Pons (tissue), 1 donor: ENCODE results near the gene MUC6.

Source experiments
- DNase-seq: peaks from one replicate; pipeline ENCODE4 v3.0.0-alpha.2; 2016; ENCODE audit warnings: low spot score

Gene MUC6, protein sequence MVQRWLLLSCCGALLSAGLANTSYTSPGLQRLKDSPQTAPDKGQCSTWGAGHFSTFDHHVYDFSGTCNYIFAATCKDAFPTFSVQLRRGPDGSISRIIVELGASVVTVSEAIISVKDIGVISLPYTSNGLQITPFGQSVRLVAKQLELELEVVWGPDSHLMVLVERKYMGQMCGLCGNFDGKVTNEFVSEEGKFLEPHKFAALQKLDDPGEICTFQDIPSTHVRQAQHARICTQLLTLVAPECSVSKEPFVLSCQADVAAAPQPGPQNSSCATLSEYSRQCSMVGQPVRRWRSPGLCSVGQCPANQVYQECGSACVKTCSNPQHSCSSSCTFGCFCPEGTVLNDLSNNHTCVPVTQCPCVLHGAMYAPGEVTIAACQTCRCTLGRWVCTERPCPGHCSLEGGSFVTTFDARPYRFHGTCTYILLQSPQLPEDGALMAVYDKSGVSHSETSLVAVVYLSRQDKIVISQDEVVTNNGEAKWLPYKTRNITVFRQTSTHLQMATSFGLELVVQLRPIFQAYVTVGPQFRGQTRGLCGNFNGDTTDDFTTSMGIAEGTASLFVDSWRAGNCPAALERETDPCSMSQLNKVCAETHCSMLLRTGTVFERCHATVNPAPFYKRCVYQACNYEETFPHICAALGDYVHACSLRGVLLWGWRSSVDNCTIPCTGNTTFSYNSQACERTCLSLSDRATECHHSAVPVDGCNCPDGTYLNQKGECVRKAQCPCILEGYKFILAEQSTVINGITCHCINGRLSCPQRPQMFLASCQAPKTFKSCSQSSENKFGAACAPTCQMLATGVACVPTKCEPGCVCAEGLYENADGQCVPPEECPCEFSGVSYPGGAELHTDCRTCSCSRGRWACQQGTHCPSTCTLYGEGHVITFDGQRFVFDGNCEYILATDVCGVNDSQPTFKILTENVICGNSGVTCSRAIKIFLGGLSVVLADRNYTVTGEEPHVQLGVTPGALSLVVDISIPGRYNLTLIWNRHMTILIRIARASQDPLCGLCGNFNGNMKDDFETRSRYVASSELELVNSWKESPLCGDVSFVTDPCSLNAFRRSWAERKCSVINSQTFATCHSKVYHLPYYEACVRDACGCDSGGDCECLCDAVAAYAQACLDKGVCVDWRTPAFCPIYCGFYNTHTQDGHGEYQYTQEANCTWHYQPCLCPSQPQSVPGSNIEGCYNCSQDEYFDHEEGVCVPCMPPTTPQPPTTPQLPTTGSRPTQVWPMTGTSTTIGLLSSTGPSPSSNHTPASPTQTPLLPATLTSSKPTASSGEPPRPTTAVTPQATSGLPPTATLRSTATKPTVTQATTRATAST (N-terminal part only)

GRCh38 chr11:1036303-1036923 is at the start of gene MUC6:
MUC6 (minus strand) TSS chr11:1036718; CDS start chr11:1036655, 63 bp downstream.
- DNase-seq = no peak

DNA sequence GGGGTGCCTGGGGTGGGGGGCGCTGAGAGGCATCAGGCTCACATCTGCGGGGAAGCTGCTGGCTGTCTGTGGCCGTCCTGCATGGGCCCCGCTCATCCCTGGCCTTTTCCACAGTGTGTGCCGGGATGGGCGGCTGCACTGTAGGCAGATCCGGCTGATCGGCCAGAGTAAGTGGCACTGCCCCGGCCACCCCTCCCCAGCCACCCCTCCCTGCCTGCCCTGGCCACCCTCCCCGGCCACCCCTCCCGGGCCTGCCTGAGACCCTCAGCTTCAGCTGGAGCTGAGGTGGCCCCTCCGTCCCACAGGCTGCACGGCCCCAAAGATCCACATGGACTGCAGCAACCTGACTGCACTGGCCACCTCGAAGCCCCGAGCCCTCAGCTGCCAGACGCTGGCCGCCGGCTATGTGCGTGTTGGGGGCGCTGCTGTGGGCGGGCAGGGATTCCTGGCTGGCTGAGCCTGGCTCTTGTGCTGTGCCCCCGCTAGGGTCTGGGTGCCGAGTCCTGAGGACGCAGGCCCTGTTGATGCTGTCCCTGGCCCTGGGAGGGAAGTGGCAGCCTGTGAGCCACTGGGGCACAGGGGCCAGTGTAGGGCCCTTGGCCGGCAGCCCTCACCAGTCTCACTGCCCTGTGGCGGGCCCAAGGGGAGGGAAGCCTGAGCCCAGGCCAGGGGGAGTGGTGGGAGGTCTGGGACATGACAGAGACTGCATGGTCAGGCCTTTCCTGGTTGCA is 49.1 kb upstream of the MUC6 start:
- DNase-seq = no peak

GRCh38 chr11:1084561-1085439 is 48.3 kb upstream of the MUC6 start:
- no peak for DNase-seq

DNA sequence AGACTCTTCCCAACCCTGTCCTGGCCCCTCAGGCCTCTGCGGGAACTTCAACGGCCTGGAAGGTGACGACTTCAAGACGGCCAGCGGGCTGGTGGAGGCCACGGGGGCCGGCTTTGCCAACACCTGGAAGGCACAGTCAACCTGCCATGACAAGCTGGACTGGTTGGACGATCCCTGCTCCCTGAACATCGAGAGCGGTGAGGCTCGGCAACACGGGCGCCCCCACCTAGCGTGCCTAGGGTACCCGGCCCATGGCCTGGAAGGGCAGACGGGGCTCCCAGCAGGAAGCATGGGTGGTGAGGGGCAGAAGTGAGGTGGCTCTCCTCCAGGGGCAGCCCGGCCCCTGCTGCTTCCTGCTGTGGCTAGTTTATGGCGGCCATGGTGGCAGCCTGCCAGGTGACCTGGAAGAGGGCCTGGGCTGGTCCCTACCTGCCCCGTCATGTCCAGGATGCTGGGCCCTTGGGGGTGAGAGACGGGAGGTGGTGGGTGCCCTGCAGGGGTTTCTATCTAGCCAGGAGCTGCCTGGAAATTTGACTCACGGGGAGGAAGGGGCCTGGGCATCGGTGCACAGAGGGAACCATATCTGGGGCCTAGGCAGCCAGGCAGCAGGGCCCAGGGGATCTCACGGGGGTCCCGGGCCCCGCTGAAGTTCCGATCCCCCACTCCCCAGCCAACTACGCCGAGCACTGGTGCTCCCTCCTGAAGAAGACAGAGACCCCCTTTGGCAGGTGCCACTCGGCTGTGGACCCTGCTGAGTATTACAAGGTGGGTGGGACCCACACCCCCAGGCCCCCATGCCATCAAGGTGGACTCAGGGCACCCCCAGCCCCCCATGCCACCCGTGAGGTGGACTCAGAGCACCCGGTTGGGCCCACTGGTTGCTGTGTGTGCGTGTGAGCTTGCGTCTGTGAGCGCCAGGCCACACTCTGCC is 47.4 kb upstream of the MUC6 start:
- no peak for DNase-seq

DNA sequence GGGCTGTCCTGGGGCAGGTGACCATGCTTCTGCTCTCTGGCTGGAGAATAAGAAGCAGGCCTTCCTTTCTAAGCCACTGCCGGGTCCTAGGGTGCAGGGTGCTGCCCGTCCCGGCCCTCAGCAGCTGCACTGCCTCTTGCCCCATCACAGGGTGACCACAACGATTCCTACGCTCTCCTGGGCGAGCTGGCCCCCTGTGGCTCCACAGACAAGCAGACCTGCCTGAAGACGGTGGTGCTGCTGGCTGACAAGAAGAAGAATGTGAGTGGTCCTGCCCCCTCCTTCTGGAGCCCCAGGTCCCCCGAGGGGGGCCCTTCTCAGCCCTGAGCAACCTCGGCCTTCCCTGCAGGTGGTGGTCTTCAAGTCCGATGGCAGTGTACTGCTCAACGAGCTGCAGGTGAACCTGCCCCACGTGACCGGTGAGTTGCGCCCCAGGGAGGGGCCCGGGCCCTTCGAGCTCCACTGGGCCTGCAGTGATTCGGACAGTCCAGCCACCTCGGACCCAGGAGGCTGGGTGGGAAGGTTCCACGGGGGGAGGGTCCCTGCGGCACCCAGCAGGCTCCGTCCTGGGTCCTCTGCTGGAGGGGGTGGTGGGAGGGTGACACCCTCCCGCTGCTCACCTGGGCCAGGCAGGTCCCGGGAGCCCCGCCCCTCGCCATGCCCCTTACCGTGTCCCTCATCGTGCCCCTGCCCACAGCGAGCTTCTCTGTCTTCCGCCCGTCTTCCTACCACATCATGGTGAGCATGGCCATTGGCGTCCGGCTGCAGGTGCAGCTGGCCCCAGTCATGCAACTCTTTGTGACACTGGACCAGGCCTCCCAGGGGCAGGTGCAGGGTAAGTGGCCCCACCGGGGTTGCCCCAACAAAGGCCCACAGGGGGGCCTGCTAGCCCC is 46.5 kb upstream of the MUC6 start:
- DNase-seq = no peak

DNA sequence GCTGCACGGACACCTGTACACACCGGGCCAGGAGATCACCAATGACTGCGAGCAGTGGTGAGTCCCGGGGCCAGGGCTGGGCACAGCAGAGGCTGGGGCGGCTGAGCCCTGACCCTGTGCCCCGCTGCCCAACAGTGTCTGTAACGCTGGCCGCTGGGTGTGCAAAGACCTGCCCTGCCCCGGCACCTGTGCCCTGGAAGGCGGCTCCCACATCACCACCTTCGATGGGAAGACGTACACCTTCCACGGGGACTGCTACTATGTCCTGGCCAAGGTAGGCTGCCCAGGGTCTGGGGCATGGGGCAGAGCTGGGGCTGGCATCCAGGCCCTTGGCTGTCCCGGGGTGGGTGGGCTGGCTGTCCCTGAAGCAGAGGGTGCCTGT is 45.8 kb upstream of the MUC6 start:
- DNase-seq = no peak

DNA sequence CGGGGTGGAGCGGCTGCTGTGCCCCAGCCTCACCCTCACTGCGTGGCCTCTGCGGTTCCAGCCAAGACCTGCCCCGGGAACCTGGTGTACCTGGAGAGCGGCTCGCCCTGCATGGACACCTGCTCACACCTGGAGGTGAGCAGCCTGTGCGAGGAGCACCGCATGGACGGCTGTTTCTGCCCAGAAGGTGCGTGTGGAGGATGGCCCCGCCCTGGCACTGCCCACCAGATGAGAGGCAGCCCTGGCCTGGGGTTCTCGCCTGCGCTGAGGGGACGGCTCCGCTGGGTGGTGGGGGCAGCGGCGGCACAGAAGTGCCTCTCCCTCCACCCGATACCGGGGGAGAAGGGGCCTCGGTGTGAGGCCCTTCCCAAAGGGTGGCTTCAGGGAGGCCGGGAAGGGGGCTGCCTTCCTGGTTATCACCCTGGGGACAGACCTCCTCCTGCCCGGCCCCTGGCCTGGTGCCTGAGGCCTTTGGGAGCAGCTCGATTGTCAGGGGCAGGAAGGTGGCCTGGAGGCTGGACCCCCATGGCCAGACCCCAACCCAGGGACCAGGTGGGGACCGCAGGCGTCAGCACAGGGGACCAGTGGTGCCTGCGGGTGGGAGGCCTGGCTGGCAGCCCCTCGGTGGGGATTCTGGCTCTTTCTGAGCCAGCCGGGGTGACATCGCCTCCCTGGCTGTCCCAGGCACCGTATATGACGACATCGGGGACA is 45.2 kb upstream of the MUC6 start:
- no peak for DNase-seq

- no peak for DNase-seq
These were observed 41.7 kb upstream of the MUC6 start for GRCh38 chr11:1078191-1078601.

DNA sequence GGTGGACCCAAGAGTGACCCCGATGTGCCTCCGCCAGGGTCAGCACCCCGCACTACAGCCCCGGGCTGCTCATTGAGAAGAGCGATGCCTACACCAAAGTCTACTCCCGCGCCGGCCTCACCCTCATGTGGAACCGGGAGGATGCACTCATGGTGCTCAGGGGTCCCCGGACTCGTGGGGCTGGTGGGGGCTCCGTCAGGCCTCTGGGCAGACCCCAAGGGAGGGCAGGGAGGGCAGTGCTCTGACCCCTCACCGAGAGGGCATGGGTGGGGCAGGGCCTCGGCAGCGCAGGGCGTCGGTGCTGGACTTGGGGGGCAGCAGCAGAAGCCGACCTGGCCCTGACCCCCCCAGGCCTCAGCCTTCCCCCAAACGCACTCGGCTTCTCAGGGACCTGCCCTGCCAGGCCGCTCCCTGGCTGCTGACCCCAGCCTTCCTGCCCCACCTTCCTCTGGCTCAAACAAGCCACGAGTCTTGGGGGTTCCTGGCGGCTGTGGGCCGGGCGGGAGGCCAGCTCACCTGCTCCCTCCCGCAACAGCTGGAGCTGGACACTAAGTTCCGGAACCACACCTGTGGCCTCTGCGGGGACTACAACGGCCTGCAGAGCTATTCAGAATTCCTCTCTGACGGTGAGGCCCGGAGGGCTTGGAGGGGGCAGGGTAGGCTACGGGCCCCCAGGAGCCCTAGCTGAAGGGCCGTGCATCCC is 41.0 kb upstream of the MUC6 start:
- DNase-seq = no peak

DNA sequence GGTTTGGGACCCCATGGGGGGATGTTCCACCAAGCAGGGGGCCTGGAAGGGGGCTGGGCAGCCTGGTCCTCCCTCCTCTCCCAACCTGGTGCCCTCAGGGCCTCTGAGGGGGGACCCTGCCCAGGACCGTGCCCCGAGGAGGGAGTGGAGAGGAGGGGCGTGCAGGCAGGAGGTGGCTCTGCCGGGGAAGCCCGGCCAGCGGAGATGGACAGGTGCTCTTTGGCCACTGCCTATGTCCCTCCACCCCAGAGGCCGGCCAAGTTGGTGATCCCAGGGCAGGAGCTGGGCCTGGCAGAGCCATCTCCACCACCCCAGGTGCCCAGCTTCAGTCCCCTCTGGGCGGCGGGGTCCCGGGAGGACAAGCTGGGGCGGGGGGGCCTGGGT is 40.5 kb upstream of the MUC6 start:
- no peak for DNase-seq

GRCh38 chr11:1076061-1076665 is 39.6 kb upstream of the MUC6 start:
- no peak for DNase-seq

DNA sequence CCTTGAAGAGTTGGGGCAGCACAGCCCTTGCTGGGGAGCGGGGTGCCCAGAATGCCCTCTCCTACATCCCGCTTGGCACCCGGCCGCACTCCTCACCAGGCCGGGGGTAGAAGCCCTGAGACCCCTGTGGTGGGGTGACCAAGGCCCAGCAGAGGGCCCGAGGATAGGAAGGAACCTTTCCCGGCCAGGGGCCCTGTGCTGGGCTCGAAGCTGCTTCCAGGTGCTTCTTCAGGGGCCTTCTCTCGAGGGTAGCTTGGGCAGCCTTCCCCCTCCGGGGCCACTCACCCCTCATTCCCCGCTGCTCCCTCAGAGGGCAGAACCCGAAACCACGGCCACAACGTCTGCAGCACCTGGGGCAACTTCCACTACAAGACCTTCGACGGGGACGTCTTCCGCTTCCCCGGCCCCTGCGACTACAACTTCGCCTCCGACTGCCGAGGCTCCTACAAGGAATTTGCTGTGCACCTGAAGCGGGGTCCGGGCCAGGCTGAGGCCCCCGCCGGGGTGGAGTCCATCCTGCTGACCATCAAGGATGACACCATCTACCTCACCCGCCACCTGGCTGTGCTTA is 38.9 kb upstream of the MUC6 start:
- DNase-seq = no peak

DNA sequence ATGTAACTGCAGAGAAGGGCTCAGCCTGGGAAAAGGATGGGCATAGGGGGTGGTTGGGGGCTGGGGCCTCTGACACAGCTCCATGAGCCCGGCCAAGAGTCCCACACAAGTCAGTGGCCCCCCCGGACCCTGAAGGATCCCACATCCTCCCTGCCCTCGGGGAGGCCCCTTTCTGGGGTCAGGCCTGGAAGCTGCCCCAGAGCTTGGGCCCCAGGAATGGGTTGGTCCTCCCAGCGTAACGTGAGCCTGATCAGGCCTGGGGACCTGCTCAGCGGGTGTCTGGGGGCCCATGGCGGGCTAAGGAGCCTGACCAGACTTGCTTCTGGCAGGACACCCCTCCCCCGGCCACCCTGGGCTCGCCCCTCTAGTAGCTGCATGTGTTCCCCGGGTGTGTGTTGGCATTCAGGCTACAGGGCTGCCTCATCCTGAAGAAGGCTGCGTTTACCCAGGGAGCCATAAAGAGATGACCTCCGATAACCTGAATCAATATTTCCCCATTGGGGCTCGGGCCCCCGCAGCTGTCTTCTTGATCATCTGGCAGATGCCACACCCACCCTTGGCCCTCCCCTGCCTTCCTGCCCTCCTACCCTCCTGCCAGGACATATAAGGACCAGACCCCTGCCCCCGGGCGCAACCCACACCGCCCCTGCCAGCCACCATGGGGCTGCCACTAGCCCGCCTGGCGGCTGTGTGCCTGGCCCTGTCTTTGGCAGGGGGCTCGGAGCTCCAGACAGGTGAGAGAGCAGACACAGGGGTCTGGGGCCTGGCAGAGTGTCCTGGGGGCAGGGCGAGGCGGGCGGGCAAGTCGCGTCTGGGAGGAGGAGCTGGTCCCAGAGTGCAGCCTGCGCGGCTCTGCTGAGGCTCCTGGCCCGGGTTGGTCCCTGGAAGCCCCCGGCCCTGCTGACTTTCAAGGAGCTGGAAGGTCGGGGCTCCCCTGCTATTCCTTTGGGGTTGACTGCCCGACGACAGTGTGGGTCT is 38.0 kb upstream of the MUC6 start, which contains the start of gene MUC2:
Gene MUC2 (plus strand): TSS at position 631 of the 978 bp plus-strand sequence.
- no peak for DNase-seq

DNA sequence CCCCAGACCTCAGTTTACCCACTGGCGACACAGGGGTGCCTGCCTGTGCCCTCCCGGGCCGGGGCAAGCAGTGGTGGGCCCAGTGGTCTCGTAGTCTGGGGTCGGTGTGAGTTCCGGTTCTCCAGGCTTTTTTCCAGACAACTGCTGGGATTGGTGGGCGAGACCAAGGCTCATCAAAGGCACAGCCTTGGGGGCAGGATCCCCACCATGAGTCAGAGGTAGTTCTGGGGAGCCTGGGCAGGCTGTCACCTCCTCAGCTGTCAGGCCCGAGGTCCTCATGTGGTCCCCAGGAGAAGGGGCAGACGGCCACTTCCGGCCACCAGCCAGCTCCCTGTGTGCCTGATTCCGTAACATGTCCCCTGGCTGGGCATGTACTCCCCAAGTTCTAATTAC is 37.3 kb upstream of the MUC6 start:
- DNase-seq = no peak
